GM12872 (cell line): ENCODE measurements around the gene KRT71.

Experiments used
- TF ChIP-seq, protein P1 (sequence below): IDR thresholded peaks from 3 replicates; pipeline ENCODE4 v1.5.1; 2011; ENCODE audit warnings: low read depth, mild to moderate bottlenecking, low read length, moderate library complexity; ENCODE audit not compliant: insufficient read depth

Gene KRT71

GRCh38 chr12:52575256-52575655 is 22.3 kb upstream of the KRT71 start:
- TF ChIP-seq, protein P1, sequence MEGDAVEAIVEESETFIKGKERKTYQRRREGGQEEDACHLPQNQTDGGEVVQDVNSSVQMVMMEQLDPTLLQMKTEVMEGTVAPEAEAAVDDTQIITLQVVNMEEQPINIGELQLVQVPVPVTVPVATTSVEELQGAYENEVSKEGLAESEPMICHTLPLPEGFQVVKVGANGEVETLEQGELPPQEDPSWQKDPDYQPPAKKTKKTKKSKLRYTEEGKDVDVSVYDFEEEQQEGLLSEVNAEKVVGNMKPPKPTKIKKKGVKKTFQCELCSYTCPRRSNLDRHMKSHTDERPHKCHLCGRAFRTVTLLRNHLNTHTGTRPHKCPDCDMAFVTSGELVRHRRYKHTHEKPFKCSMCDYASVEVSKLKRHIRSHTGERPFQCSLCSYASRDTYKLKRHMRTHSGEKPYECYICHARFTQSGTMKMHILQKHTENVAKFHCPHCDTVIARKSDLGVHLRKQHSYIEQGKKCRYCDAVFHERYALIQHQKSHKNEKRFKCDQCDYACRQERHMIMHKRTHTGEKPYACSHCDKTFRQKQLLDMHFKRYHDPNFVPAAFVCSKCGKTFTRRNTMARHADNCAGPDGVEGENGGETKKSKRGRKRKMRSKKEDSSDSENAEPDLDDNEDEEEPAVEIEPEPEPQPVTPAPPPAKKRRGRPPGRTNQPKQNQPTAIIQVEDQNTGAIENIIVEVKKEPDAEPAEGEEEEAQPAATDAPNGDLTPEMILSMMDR, result no peak

DNA sequence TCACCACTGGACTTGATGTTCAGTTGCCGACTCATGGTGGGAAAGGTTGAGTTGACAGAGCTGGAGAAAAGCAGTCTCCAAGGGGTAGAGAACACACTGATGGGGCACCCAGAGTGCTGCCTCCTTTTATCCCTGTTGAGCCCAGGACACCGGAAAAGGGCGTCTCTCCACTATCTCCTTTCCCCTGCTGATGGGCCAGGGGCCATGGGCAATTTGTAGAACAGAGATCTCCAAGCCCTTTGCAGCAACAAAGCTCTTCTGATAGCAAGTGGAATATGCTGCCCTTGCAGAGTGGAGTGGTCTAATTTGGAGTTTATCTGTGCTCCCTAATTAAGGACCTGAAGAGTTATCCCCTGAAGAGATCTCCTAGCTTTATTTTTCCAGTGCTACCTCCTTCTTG is 20.8 kb upstream of the KRT71 start, which contains the start of gene KRT74:
KRT74 (minus strand) TSS at position 101 of the 400 bp plus-strand sequence; CDS start at position 35, 66 bp downstream.
- TF ChIP-seq, protein P1, result no peak

DNA sequence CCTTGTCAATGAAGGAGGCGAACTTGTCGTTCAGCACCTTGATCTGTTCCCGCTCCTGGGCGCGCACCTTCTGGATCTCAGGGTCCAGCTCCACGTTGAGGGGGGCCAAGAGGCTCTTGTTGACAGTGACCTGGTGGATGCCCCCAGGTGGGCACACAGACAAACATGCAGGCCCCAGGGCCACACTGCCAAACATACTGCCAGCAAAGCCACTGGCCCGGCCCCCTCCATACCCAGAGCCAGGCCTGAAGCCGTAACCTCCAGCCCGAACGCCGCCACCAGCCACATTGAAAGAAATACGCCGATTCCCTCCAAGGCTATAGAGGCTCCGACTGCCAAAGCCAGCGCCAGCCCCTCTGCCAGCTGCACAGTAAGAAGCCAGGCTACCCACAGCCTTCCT is 20.4 kb upstream of the KRT71 start:
- TF ChIP-seq, protein P1, result no peak

- TF ChIP-seq, protein P1, result no peak
Observed at GRCh38 chr12:52570511-52570910, 17.6 kb upstream of the KRT71 start.

GRCh38 chr12:52568111-52568510 is 15.2 kb upstream of the KRT71 start:
- TF ChIP-seq, protein P1, result no peak

DNA sequence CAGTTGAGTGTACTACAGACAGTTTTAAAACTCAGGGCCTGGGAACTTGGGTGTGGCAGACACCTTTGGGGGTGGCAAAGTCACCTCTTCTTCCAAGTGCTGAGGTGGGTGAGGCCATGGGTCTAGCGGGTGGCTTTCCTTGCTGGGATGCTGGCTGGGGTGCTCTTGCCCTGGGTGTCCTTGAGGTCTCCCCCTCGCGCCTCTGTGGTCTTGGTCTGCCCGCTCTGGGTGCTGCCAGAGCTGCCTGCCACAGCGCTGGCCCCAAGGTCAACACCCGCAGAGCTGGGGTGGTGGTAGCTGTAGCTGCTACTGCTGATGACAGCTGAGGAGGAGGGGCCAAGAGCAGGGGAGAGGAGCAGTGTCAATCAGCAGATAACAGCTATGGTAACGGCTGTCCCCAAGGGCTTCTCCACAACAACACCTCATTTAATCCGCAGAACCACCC is 13.9 kb upstream of the KRT71 start:
- TF ChIP-seq, protein P1, result no peak

GRCh38 chr12:52564582-52564981 is 11.6 kb upstream of the KRT71 start:
- TF ChIP-seq, protein P1, result no peak
